Left lung (tissue), 10 donors: ENCODE data around the gene TXNDC8. TPM values are rescaled to one million over a fixed set of nuclear protein-coding genes. Genes with fewer than 3 reads are reported as not detected.

ENCODE experiments used
- ATAC-seq: fragments of 200-7000 bp; cut with Tn5 transposase; one replicate; pipeline ENCODE4 v1.9.1; 2020; ENCODE audit warnings: moderate library complexity
- DNase-seq, 4 donors: peaks; one replicate each; pipeline ENCODE4 v3.0.0-alpha.2; 2013 to 2020
- H3K27ac ChIP-seq, 2 donors: fragments of 200-600 bp; sonication (generic) in 1 of 2; one replicate each; pipeline versions ENCODE4 v1.5.0 to v1.8.0; 2020 to 2021
- H3K27me3 ChIP-seq, 2 donors: fragments of 200-600 bp; sonication (generic) in 1 of 2; one replicate each; pipeline versions ENCODE4 v1.5.0 to v1.8.0; 2020 to 2021
- H3K36me3 ChIP-seq, 2 donors: fragments of 200-600 bp; sonication (generic) in 1 of 2; one replicate each; pipeline versions ENCODE4 v1.5.0 to v1.8.0; 2020 to 2021
- H3K4me1 ChIP-seq, 2 donors: fragments of 200-600 bp; one replicate each; pipeline ENCODE4 v1.8.0; 2021
- H3K4me3 ChIP-seq, 2 donors: fragments of 200-600 bp; sonication (generic) in 1 of 2; one replicate each; pipeline versions ENCODE4 v1.5.0 to v1.8.0; 2020 to 2021; ENCODE audit warnings: mild to moderate bottlenecking in 1 of 2
- H3K9me3 ChIP-seq, 2 donors: fragments of 200-600 bp; sonication (generic) in 1 of 2; one replicate each; pipeline versions ENCODE4 v1.5.0 to v1.8.0; 2020 to 2021
- intact Hi-C, 2 donors: fragments of 100-400 bp; cut with DNase I; formaldehyde crosslinking; loops; one replicate each; pipeline versions ENCODE4 v1.11.2 to v1.14.2; 2022
- polyA plus RNA-seq, 6 donors: library from polyadenylated mRNA; unstranded; fragments of 120-200 nt; gene quantifications; one replicate each; pipeline ENCODE4 v1.2.1, GENCODE V29; 2013; ENCODE audit not compliant: insufficient read length in 6 of 6
- total RNA-seq, 2 donors: library from RNA; stranded (reverse); fragmentation: NEBNext Ultra II Directional; extraction: Animal tissue kit (Norgen Biotek cat#: 25700); gene quantifications; one replicate each; pipeline ENCODE4 v1.2.1, GENCODE V29; 2021
- TF ChIP-seq, protein P1 (sequence below), 2 donors: fragments of 200-600 bp; sonication (generic) in 1 of 2; IDR thresholded peaks; one replicate each; pipeline versions ENCODE4 v1.5.0 to v1.8.0; 2021; ENCODE audit warnings: antibody characterized with exemption in 2 of 2
- donor health status: DM: no; HTN: yes; CAD: no.
- donor health status: DM: no; HTN: no; CAD: no.

Gene TXNDC8
- total and polyA plus RNA-seq, 8 donors: not detected

DNA sequence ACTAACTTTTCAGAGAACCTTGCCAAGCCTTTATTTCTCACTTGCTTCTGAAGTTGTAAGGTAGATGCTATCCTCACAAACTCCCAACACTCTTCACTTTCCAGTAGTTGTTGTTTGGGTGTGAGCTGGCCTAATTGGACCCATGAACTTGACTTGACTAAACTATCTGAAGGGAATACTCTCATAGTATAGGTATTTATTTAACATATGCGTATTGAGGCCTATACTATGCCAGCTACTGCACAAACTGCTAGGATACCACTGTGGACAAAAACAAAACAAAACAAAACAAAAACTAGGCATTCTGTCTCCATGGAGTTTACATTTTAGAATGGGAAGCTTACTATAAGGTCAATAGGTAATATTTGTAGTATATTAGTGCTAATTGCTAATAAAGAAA lies 1.3 kb downstream of the TXNDC8 start:
- H3K4me1 ChIP-seq: no peaks in the 10 kb centered on the region
- H3K4me3 ChIP-seq: no peak overlapping the region
- H3K36me3 ChIP-seq: no peaks in the 10 kb centered on the region
- ATAC-seq (no peak), DNase-seq (no peak)
- H3K27me3 ChIP-seq: no peaks in the 10 kb centered on the region
- TF ChIP-seq, protein P1, sequence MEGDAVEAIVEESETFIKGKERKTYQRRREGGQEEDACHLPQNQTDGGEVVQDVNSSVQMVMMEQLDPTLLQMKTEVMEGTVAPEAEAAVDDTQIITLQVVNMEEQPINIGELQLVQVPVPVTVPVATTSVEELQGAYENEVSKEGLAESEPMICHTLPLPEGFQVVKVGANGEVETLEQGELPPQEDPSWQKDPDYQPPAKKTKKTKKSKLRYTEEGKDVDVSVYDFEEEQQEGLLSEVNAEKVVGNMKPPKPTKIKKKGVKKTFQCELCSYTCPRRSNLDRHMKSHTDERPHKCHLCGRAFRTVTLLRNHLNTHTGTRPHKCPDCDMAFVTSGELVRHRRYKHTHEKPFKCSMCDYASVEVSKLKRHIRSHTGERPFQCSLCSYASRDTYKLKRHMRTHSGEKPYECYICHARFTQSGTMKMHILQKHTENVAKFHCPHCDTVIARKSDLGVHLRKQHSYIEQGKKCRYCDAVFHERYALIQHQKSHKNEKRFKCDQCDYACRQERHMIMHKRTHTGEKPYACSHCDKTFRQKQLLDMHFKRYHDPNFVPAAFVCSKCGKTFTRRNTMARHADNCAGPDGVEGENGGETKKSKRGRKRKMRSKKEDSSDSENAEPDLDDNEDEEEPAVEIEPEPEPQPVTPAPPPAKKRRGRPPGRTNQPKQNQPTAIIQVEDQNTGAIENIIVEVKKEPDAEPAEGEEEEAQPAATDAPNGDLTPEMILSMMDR (IDR thresholded peaks at IDR 0.05): no peak
- intact Hi-C loops: no loop called here
- H3K9me3 ChIP-seq: no peaks in the 10 kb centered on the region
- H3K27ac ChIP-seq: no peak overlapping the region

DNA sequence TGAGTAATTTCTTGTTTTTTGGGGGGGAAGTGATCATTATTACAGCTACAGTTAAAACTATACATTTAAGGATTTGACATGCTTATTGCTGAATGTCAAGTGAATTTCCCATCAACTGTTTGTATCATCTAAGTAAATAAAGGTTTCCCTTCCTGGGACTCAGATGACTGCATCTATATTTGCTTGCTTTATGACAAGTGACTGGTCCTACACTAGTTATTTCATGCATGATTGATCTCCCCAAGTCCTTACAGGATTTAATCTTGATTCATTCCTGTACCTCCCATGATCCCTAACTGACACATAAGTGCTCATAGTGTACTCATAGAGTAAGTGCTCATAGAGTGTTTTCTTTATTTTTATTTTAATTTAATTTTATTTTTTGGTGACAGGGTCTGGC lies 2.8 kb downstream of the TXNDC8 start:
- TF ChIP-seq, protein P1 (IDR thresholded peaks at IDR 0.05): no peak
- H3K4me3 ChIP-seq: no peak overlapping the region
- intact Hi-C loops: no loop called here
- H3K27ac ChIP-seq: no peak overlapping the region
- H3K4me1 ChIP-seq: peaks cover 0 to 4% of the 10 kb centered on the region in 2 donors
- no peaks in the 10 kb centered on the region for H3K9me3 ChIP-seq
- H3K36me3 ChIP-seq: no peaks in the 10 kb centered on the region
- no peak for DNase-seq
- no peak for ATAC-seq
- no peaks in the 10 kb centered on the region for H3K27me3 ChIP-seq

- Histone ChIP-seq H3K4me1 (peaks cover 0 to 6% of the 10 kb centered on the region in 2 donors), H3K27ac (no peak overlapping the region), H3K27me3 (no peaks in the 10 kb centered on the region), H3K36me3 (no peaks in the 10 kb centered on the region), H3K9me3 (no peaks in the 10 kb centered on the region), H3K4me3 (no peak overlapping the region)
- DNase-seq (no peak), ATAC-seq (no peak)
- intact Hi-C loops: no loop called here
- TF ChIP-seq, protein P1 (IDR thresholded peaks at IDR 0.05): no peak
Observed at GRCh38 chr9:110334183-110334582, 3.5 kb downstream of the TXNDC8 start.

- intact Hi-C loops: no loop called here
- TF ChIP-seq, protein P1 (IDR thresholded peaks at IDR 0.05): no peak
- DNase-seq (no peak), ATAC-seq (no peak)
- no peaks in the 10 kb centered on the region for H3K9me3 ChIP-seq
- no peaks in the 10 kb centered on the region for H3K36me3 ChIP-seq
- H3K4me1 ChIP-seq: peaks cover 0 to 6% of the 10 kb centered on the region in 2 donors
- H3K27ac ChIP-seq: no peak overlapping the region
- no peak overlapping the region for H3K4me3 ChIP-seq
- no peaks in the 10 kb centered on the region for H3K27me3 ChIP-seq
Observed at GRCh38 chr9:110332766-110333165, 4.9 kb downstream of the TXNDC8 start.

- Histone ChIP-seq H3K27ac (no peak overlapping the region), H3K27me3 (no peaks in the 10 kb centered on the region), H3K9me3 (no peaks in the 10 kb centered on the region), H3K4me1 (peaks cover 0 to 6% of the 10 kb centered on the region in 2 donors), H3K36me3 (no peaks in the 10 kb centered on the region), H3K4me3 (no peak overlapping the region)
- DNase-seq: no peak
- TF ChIP-seq, protein P1 (IDR thresholded peaks at IDR 0.05): no peak
- no peak for ATAC-seq
- intact Hi-C loops: no loop called here
Observed at GRCh38 chr9:110330484-110331105, 7.1 kb downstream of the TXNDC8 start.
